K562 (cell line): ENCODE measurements around the gene SLC12A3. TPM values are rescaled to one million over a fixed set of nuclear protein-coding genes. Genes with fewer than 3 reads are reported as not detected.

ENCODE experiments used
- ATAC-seq: fragments of 200-7000 bp; cut with Tn5 transposase; 3 replicates; pipeline ENCODE4 v1.9.1; 2020; ENCODE audit warnings: moderate library complexity
- BruUV-seq: library from RNA; stranded (reverse); fragments of 400-500 nt; replicated peaks from 2 replicates; lab custom pipeline; 2021; lab: Mats Ljungman, UMichigan
- CTCF ChIA-PET: fragments of 300-600 bp; formaldehyde crosslinking; extraction: SDS; loops from one replicate; lab custom pipeline; 2021; ENCODE audit warnings: low intra/inter-chr PET ratio; lab: Yijun Ruan, JAX
- POLR2A ChIA-PET: fragments of 300-600, 350-650 bp; sonication (Branson Sonifier 250); formaldehyde crosslinking; extraction: SDS; loops from one replicate; lab custom pipeline; 2021; ENCODE audit warnings: antibody characterized with exemption, inconsistent platforms; lab: Yijun Ruan, JAX
- DNase-seq, 4 experiments: peaks; one replicate each; pipeline versions ENCODE4 v3.0.0 to v3.0.0-alpha.2; 2011 to 2018; ENCODE audit warnings: low spot score in 3 of 4, mixed read lengths in 3 of 4; ENCODE audit errors: extremely low read depth in 1 of 4
- FAIRE-seq: peaks from 2 replicates; lab custom pipeline; 2011; peaks lifted over from hg19 to GRCh38; lab: Jason Lieb, UNC
- H2AFZ ChIP-seq: 2 replicates; pipeline ENCODE4 v1.6.0; 2011; ENCODE audit warnings: low read depth, low read length, control low read depth, inconsistent platforms
- H3K27ac ChIP-seq: fragments of 200-600 bp; 3 replicates; pipeline ENCODE4 v1.8.0; 2011; ENCODE audit warnings: low read depth, mild to moderate bottlenecking, control low read depth, inconsistent platforms, low read length, moderate library complexity, mixed read lengths; ENCODE audit errors: extremely low read depth
- H3K27me3 ChIP-seq, 2 experiments: fragments of 300-600 bp in 1 of 2; 2 replicates in 1 of 2; 3 replicates in 1 of 2; pipeline versions ENCODE4 v1.6.0 to v1.8.0; 2011; ENCODE audit warnings: inconsistent platforms in 2 of 2, low read length in 2 of 2, mild to moderate bottlenecking in 1 of 2, mixed read lengths in 1 of 2, moderate library complexity in 1 of 2; ENCODE audit not compliant: control insufficient read depth in 2 of 2, insufficient read depth in 2 of 2
- H3K36me3 ChIP-seq: fragments of 300-600 bp; 3 replicates; pipeline ENCODE4 v1.8.0; 2011; ENCODE audit warnings: mild to moderate bottlenecking, low read length, inconsistent platforms; ENCODE audit not compliant: control insufficient read depth, insufficient read depth
- H3K4me1 ChIP-seq, 2 experiments: fragments of 200-600 bp in 1 of 2; replicated peaks in 1 of 2; 2 replicates in 1 of 2; 3 replicates in 1 of 2; pipeline versions ENCODE4 v1.5.1 to v1.8.0; 2011; ENCODE audit warnings: inconsistent platforms in 2 of 2, low read length in 2 of 2, mild to moderate bottlenecking in 1 of 2, mixed read lengths in 1 of 2, moderate library complexity in 1 of 2; ENCODE audit not compliant: control insufficient read depth in 2 of 2, insufficient read depth in 2 of 2
- H3K4me2 ChIP-seq: 2 replicates; pipeline ENCODE4 v1.6.1; 2011; ENCODE audit warnings: low read length, control low read depth, inconsistent platforms, mixed read lengths; ENCODE audit not compliant: insufficient read depth
- H3K4me3 ChIP-seq: fragments of 200-600 bp; sonication (generic), shearing (Covaris generic); 2 replicates; pipeline ENCODE4 v1.5.1; 2016; ENCODE audit warnings: control low read depth, inconsistent platforms
- H3K79me2 ChIP-seq: fragments of 200-600 bp; 3 replicates; pipeline ENCODE4 v1.8.0; 2011; ENCODE audit warnings: low read length, inconsistent platforms; ENCODE audit not compliant: control insufficient read depth, insufficient read depth
- H3K9ac ChIP-seq, 2 experiments: 2 replicates each; pipeline versions ENCODE4 v1.6.0 to v1.6.1; 2011; ENCODE audit warnings: low read depth in 2 of 2, low read length in 2 of 2, control low read depth in 1 of 2, inconsistent platforms in 1 of 2, mild to moderate bottlenecking in 1 of 2, mixed read lengths in 1 of 2; ENCODE audit not compliant: insufficient read depth in 1 of 2
- H3K9me1 ChIP-seq: one replicate; pipeline ENCODE4 v1.6.0; 2011; ENCODE audit warnings: inconsistent platforms, mild to moderate bottlenecking, low read length, moderate library complexity; ENCODE audit not compliant: control insufficient read depth, insufficient read depth
- H3K9me3 ChIP-seq: replicated peaks from 2 replicates; pipeline ENCODE4 v1.5.1; 2011; ENCODE audit warnings: low read depth, low read length, inconsistent platforms; ENCODE audit not compliant: control insufficient read depth, insufficient read depth
- H4K20me1 ChIP-seq: replicated peaks from 2 replicates; pipeline ENCODE4 v1.6.1; 2011; ENCODE audit warnings: low read length, inconsistent platforms, mixed read lengths; ENCODE audit not compliant: control insufficient read depth, insufficient read depth
- CREM ChIP-seq: IDR thresholded peaks from 2 replicates; pipeline ENCODE4 v1.6.1; 2014; ENCODE audit warnings: antibody characterized with exemption, low read depth
- HNRNPLL ChIP-seq: fragments of 200-400 bp; formaldehyde crosslinking; IDR thresholded peaks from 2 replicates; pipeline ENCODE4 v1.6.1; 2017; ENCODE audit warnings: low read length, low read depth, mild to moderate bottlenecking; ENCODE audit not compliant: poor library complexity, severe bottlenecking
- MAFK ChIP-seq: IDR thresholded peaks from 2 replicates; pipeline ENCODE4 v1.6.1; 2011; ENCODE audit warnings: low read length, improper control_type of control experiment
- POLR2H ChIP-seq: IDR thresholded peaks from 2 replicates; pipeline ENCODE4 v1.6.1; 2016; ENCODE audit warnings: missing genetic modification characterization, low read depth, mild to moderate bottlenecking, control low read depth, missing compliant biosample characterization, moderate library complexity
- SMARCC2 ChIP-seq: fragments of 450-650 bp; IDR thresholded peaks from 2 replicates; pipeline ENCODE4 v1.6.1; 2017; ENCODE audit warnings: antibody characterized with exemption, moderate library complexity, mild to moderate bottlenecking, low read depth
- TSC22D4 ChIP-seq: fragments of 450-650 bp; IDR thresholded peaks from 2 replicates; pipeline ENCODE4 v1.6.1; 2016; ENCODE audit warnings: missing genetic modification characterization, missing biosample characterization, control low read depth
- ZKSCAN3 ChIP-seq: fragments of 250-450 bp; sonication (Bioruptor Pico); IDR thresholded peaks from 2 replicates; pipeline ENCODE4 v1.4.0; 2020
- in situ Hi-C: fragments of 300-500 bp; cut with MboI; formaldehyde crosslinking; loops from 4 replicates; pipeline ENCODE4 v1.15.0; 2018; ENCODE audit warnings: inconsistent platforms, mixed read lengths
- intact Hi-C: fragments of 100-400 bp; cut with micrococcal nuclease; formaldehyde crosslinking; loops from 2 replicates; pipeline ENCODE4 v1.14.2; 2022
- polyA plus RNA-seq, 8 experiments: library from polyadenylated mRNA; depleted of rRNA in 4 of 8; stranded (reverse) in 5 of 8; unstranded in 3 of 8; fragments of >200 nt; fragmentation: Nextera tagmentation in 2 of 8; fragmentation: Illumina TruSeq in 1 of 8; extraction: Ambion mirVana in 2 of 8; extraction: Trizol in 1 of 8; gene quantifications; 2 replicates each; pipeline versions ENCODE4 v1.2.1 to v1.2.3, GENCODE V29; 2011 to 2014; ENCODE audit warnings: inconsistent platforms in 1 of 8, missing spikeins in 1 of 8
- total RNA-seq, 7 experiments: library from RNA; depleted of rRNA in 6 of 7; stranded (reverse); fragments of >200 nt in 6 of 7; fragmentation: Illumina TruSeq in 2 of 7; extraction: Trizol in 2 of 7; gene quantifications; 2 replicates each; pipeline versions ENCODE4 v1.2.1 to v1.2.3, GENCODE V29; 2011 to 2021; ENCODE audit warnings: low replicate concordance in 1 of 7
- TF ChIP-seq, protein P1 (sequence below): fragments of 450-650 bp; formaldehyde crosslinking; IDR thresholded peaks from 2 replicates; pipeline ENCODE4 v1.4.0; 2020; ENCODE audit warnings: mild to moderate bottlenecking
- TF ChIP-seq, protein P2 (sequence below), 3 experiments: IDR thresholded peaks in 2 of 3; conservative IDR thresholded peaks in 1 of 3; 2 replicates each; pipeline ENCODE4 v1.5.1; 2011 to 2012; ENCODE audit warnings: low read length in 3 of 3, mild to moderate bottlenecking in 3 of 3, control low read depth in 2 of 3, improper control_type of control experiment in 1 of 3, inconsistent platforms in 1 of 3, low read depth in 1 of 3, mixed read lengths in 1 of 3, moderate library complexity in 1 of 3; ENCODE audit not compliant: insufficient read depth in 2 of 3

The SLC12A3 gene
- total and polyA plus RNA-seq, 9 of the 15 experiments (the other 6 are each of a cell fraction or from before 2014, with no cell fraction given): not detected

DNA sequence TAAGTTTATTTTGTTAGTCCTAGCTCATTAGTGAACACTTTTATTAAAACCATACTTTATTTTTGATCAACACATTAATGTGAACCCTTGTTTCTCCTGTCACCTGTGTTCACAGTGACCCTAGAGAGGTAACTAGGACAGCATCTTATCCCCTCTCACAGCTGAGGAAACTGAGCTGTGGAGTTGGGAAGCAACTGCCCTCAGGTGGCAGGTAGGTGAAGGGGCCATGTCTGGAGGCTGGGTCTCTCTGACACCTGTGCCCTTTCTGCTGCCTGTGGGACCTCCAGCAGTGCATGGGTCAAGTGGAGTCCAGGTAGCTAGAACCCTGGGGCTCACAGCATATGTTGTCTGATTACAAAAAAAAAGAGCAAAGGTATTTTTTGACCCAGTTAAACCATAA lies 22.9 kb upstream of the SLC12A3 start:
- no peaks in the 10 kb centered on the region; the same call in 1 of the 2 replicates for H4K20me1 ChIP-seq
- intact Hi-C loops (no loop called here), in situ Hi-C loops (no loop called here)
- H3K4me1 ChIP-seq: no peaks in the 10 kb centered on the region
- no peak overlapping the region for H3K27ac ChIP-seq
- H2AFZ ChIP-seq: no peak overlapping the region
- H3K9ac ChIP-seq: no peak overlapping the region
- H3K9me1 ChIP-seq: no peaks in the 10 kb centered on the region
- ChIA-PET CTCF (no interaction called here), POLR2A (interaction anchor here (1.1 to 1.2 kb wide), 2 partner anchors 10 to 89 kb away, joined by 3 read pairs; no protein-coding TSS in a partner anchor)
- H3K4me3 ChIP-seq: no peak overlapping the region
- no peaks in the 10 kb centered on the region for H3K27me3 ChIP-seq
- DNase-seq (no peak), ATAC-seq (no peak), FAIRE-seq (no peak)
- H3K36me3 ChIP-seq: peaks cover 79% of the 10 kb centered on the region
- no TSS peak for BruUV-seq
- no peaks in the 10 kb centered on the region for H3K9me3 ChIP-seq
- TF ChIP-seq, protein P1, sequence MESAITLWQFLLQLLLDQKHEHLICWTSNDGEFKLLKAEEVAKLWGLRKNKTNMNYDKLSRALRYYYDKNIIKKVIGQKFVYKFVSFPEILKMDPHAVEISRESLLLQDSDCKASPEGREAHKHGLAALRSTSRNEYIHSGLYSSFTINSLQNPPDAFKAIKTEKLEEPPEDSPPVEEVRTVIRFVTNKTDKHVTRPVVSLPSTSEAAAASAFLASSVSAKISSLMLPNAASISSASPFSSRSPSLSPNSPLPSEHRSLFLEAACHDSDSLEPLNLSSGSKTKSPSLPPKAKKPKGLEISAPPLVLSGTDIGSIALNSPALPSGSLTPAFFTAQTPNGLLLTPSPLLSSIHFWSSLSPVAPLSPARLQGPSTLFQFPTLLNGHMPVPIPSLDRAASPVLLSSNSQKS (CRISPR knock-in tag): no peak
- TF ChIP-seq ZKSCAN3 (CRISPR knock-in tag) (no peak), CREM (no peak), POLR2H (no peak), SMARCC2 (no peak), HNRNPLL (no peak), TSC22D4 (tag) (no peak), MAFK (no peak)
- TF ChIP-seq, protein P2, sequence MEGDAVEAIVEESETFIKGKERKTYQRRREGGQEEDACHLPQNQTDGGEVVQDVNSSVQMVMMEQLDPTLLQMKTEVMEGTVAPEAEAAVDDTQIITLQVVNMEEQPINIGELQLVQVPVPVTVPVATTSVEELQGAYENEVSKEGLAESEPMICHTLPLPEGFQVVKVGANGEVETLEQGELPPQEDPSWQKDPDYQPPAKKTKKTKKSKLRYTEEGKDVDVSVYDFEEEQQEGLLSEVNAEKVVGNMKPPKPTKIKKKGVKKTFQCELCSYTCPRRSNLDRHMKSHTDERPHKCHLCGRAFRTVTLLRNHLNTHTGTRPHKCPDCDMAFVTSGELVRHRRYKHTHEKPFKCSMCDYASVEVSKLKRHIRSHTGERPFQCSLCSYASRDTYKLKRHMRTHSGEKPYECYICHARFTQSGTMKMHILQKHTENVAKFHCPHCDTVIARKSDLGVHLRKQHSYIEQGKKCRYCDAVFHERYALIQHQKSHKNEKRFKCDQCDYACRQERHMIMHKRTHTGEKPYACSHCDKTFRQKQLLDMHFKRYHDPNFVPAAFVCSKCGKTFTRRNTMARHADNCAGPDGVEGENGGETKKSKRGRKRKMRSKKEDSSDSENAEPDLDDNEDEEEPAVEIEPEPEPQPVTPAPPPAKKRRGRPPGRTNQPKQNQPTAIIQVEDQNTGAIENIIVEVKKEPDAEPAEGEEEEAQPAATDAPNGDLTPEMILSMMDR (IDR thresholded peaks at IDR 0.05 in 2 of 3, conservative IDR thresholded peaks at IDR 0.05 in 1 of 3; ENCODE audit: insufficient read depth in 2 of 3, low read depth in 1 of 3, low read length in 3 of 3): no peak
- no peak overlapping the region for H3K4me2 ChIP-seq
- H3K79me2 ChIP-seq: no peaks in the 10 kb centered on the region
